GM04504 (cell line): ENCODE results near the gene PVALB.

Experiments used
- DNase-seq: peaks from one replicate; pipeline ENCODE4 v3.0.0-alpha.2; 2012; ENCODE audit warnings: low read depth

PVALB gene

DNA sequence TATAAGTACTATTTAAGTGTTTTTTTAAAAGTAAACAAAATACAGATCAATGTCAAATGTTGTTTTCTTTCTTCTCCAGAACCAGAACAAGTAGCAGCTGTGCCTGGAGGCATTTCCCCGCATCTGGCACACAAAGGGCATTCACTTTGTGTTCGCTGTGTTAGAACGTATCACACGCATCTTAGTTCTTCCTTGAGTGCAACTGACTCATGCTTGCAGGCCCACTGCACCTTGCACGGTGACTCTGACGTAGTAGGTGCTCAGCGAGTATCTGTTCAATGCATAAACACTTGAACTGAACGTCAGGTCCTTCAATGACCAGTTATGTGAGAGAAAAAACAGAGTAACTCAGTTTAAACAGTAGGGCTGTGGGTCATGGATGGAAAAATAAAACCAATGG, 44.4 kb downstream of the PVALB start:
- no peak for DNase-seq

DNA sequence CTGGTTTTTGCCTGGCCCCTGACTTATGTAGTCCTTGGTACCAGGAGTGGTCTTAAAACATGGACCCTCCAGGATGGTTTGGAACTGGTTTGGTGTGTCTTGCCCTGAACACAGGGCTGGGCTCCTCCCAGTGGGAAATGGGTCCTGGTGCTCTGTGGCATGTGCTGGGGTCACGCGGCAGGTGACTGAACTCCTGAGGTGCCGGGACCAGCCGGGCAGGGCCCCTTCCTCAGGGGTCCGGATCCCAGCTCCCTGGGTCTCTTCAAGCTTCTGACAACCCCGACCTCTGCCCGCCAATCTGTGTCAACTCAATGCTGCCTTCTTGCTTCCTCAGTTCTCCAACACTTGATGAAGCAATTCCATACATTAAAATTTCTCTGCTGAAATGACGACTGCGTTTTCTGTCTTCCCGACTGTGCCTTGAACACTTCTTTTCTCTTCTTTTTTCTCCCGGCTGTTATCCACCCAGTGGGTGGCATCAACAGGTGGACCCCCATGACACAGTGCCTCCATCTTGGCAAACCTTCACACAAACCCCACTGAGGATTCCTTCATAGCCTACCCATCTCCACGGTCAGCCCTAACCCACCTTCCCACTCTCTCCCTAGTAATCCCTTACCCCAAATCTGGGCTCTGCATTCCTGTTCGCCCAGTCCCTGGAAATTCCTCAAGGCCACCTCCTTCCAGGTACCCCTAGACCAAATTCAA, 45.3 kb downstream of the PVALB start:
- no peak for DNase-seq

DNA sequence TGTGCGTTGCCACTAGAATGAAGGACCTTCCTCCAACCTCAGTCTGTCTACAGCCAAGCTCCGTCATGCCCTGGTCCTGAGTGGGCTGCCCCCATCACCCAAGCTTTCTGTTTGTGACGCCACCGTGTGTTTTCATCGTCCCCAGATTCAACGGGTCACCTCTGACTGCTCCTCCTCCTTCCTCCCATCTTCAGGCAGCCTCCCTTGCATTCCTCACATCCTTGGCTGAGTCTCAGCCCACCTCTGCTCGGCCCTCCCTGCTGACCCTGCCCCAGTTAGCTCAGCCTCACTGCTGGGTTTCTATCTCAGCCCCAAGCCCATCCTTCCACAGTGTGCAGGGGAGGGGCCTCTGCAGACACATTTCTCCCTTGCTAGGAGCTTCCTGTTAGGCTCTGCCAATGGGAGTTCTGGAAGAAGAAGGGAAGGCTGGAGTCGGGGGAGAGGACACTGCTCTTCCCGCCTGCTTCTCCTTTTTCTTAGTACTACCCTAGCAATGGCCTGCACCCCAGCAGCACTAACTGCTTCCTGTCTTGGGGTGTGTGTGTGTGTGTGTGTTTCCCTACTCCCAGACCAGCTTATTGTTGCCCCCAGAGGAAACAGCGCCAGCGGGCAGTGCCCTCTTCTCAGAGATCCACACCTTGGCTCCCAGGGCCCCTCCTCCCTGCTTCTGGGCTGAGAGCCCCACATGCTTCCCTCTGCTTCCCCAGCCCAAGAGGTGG, 46.2 kb downstream of the PVALB start:
- no peak for DNase-seq

DNA sequence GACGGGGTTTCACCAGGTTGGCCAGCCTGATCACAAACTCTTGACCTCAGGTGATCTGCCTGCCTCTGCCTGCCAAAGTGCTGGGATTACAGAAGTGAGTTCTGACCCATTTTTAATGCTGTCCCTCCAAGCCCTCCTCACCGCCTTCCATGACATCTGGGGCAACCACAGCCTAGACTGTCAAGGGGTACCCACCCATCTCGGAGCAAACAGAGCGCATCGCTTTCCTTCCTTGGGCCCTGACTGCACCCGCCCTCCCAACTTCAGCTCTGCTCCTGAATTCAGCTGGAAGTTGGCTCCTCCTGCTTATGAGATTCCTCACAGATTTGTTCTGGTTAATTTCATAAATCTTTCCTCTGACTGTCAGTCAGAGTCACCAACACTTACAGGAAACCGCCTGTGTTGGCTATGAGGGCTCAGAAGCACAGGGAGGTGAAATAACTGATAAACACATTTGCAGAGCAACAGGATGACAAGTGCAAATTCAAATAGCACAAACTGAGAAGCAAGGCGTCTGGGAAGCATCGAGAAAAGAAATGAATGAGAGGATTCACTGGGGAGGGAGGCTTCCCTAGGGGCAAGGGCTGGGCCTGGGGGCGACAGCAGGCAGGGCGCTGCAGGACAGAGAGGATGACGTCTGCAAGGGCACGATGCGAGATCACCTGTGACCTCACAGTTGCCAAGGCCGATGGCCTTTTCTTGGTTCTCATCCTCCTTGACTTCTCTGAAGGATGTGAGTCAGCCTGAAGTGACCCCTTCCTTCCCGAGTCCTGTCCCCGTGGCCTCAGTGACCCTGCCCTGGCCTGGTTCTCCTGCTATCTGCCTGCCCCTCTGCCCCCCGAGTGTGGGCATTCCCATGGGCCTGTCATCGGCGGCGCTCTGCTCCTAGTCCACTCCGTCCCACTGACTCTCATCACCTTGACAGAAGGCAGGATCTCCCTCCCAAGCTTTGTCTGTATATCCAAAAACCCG, 47.0 kb downstream of the PVALB start:
- no peak for DNase-seq

DNA sequence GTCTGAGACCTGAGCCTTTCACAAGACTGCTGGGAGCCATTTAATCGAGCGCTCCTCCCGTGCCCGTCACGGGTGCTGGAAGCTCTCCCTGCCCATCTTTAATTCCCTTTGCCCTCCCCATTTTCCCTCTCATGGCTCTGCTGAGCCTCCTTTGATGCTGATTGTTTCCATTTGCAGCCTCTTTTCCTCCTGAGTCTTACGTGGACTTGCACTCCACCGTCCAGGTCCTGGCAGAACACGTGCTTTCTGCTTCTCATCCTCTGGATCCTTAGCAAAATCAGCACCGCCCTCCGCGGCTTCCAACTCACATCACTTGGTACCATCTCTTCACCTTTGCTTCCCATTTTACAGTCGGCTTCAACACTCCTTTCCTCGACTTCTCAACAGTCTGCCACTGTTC, 48.2 kb downstream of the PVALB start:
- DNase-seq, result no peak

DNA sequence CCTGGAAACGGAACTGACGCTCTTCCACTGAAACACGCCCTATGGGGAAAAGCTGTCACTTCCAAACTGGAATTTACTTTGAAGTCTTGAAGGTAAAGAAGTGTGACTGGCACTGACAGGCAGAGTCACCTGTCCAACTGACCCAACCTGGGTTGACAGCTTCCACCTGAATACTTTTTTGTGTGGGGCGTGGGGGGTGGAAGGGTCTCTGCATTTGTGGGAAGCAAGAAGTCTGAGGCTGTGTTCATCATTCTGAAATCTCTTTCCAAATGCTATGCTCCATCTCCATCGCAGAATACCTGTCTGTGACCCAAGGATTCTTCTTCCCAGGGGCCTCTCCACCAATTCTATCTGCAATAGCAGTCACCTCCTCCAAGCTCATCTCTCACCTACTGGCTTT, 48.7 kb downstream of the PVALB start:
- DNase-seq, result no peak

DNA sequence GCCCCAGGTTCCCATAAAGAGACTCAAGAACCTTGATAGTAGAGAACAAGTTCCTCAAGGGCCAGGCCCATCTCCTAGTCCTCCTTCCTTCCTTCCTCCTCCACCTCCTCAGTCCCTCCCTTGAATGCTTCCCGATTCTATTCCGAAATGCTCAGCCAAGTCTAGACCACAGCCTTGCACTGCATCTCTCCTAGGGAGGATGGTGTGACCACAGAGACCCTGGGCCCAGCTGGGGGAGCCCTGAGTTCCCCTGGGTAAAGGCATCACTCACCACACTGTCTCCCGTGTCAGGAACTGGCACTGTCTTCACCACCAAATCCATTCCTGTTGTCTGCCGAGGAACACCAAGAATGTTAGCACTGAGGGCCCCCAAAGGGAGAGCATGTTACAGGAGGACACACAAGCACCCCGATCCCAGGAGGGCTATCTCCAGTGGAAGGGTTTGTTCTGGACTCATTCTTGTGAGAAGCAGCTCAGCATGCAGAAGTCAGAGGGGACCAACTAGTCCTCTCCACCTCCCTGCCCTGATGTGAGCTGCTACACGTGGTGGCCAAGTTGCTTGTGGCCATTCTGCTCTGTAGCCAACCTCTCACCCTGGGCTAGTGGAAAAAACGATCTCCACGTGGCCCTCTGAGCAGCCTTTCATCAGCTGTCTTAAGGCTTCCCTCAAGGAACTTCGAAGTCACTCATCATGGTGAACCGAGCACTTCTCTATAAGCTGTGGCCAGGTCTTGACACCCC, 49.6 kb downstream of the PVALB start:
- DNase-seq, result no peak

DNA sequence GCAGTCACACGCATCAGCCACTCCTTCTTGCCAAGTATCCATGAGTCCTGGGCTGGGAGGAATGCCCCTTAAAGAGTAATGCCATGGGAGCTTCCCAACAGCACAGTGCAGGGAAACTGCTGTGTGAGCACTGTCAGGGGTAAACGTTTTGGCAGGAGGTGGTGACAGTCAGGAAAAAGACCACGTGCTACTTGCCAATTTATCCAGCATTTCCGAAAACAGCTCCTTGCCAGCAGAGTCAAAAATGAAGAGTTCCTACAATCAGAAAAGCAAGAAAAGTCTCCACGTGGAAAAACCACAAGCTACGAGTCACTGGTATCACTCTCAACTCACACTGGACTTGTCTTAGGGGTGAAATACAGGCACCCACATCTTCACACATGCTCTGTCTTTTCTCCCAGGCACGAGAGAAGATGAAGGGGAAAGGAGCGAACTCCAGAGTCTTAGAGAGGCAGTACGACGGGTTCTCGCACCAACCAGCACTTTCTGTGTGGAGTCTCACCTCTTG, 50.8 kb downstream of the PVALB start:
- DNase-seq, result peak; percentile 24

DNA sequence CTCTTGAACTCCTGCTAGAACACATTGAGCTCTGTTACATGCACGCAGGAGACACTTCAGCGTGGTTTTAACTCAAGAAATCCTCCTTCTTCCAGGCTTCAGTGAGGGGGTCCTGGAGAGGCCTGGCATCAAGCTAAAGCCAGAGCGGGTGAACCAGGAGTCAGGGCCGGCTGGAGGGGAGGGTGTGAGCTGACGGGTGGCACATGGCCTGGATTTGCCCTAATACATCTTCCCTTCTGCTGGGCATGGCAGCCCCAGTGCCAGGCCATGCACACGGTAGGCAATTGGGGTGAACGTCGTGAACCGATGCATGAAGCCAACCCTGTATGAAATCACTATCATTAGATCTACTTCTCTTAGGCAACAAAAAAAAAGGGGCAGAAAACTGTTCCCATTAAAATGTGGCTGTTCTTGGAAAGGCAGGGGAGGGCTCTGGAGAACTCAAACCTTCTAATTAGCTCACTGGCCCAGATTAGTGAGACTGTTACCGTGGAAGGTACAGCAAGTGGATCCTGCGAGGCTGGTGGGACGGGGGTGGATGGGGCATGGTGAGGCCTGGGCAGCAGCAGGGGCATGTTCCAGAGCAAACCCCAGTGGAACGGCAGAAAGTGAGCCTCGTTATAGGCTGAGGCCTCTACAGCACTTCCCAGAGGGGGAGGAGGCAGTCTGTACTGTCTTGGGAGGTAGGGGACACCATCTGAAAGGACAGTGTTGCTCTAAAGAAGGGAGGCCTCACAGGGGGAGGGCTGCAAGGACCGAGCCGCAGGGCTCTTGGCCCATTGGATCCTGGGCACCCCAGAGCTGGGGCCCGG, 51.5 kb downstream of the PVALB start:
- DNase-seq, result no peak

DNA sequence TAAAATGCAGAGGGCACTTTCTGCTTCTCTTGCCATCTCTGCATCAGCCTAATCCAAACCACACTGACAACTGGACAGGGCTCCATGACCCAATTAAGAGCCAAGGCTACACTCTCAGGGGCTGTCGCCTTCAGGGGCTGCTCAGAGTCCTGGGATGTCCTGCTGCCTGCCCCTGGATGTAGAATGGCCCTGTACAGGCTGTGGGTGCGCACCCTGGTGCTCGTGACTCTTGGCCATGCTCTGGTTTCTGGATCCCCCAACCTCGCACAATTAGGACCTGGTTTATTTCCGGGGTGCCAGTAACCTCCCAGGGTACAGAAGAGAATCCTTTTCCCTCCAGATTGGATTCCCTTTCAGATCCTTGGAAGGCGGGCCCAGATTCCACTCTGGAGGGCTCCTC, 52.2 kb downstream of the PVALB start:
- no peak for DNase-seq

DNA sequence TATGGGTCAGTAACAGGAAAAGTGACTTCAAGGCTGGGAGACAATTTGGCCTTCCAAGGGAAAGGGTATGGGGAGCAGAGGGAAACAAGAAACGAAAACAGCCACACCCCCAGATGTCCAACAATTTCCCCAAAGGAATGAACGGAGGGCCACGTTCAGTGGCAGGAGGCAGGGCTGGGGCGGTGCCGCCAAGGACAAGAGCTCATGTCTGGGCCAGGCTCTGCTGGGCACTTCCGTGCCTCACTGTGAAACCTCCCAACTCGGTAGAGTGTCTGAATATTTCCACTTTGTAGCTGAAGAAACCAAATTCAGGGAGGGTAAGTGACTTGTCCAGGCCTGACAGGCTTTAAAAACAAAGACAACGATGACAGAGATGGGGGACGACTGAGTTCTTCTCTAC, 52.8 kb downstream of the PVALB start:
- no peak for DNase-seq

DNA sequence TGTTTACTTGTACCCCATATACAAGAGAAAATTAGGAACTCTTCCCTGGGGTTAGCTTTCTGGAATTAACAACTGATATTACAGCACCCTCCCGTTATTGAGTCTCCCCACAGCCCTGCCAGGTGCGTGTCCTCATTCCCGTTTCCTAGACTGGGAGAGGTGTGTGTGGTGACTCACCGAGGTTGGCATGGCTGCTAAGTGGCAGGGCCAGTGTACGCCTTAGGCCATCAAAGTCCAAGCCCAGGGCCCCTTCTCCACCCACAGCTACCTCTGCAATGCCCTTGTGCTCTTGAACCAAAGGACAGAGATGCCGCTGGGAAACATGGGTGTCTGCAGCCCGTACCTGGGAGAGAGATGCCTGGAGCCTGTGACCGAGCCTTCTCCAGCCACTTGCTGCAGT, 53.3 kb downstream of the PVALB start:
- DNase-seq, result no peak

DNA sequence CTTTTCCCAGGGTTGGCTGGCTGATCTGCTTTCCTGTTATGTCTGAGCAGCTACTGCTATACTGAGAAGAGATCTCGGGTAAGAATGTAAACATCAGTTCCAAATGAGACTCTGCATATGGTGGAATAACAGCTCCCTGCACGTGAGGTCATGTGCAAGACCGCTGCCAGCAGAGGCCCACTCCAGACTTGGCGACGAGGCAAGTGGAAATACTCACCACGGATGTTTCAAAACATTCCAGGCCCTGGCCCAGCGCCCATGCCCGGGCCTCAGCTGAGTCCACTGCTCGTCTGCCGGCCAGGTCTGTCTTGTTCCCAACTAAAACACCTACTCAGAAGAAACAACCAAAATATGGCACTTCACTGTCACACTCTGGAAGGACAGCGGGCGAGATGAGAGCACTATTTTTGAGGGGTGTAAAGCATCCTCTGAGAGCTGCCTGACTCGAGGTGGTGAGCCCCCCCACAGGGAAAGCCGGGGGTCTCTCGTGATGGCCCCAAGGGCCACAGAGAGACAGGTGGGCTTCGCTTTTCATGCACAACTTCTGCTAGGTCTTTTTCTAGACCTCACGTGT, 54.1 kb downstream of the PVALB start:
- peak; percentile 35 for DNase-seq

DNA sequence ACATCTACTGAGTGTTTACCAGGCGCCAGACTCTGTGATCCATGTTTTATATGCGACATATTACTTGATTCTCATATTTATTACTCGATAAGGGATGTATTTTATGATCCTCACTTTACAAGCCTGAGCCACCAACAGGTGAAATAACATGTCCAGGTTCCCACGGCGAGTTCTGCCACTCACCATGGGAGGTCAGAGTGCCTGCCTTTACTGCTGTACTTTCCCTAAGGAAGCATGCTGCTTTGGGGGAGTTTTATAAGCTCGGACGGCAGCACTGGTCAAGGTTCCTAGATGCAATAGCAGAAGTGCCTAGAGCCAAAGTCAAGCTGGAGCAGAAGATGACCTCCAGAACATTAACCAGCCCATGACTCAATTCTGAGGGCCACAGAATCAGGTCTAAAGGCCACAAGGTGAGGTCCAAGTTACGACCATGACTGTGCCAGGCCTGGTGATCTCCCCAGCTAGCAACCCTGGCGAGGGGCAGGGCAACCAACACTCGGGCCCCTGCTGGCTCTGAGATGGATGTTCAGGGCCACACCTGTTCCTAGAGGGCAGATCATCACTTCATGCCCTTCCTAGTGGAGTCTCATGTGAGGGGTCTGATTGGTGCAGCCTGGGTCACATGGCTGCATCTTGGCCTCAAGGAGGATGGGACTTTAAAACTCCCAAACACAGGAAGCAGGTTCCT, 55.1 kb downstream of the PVALB start:
- DNase-seq, result no peak

DNA sequence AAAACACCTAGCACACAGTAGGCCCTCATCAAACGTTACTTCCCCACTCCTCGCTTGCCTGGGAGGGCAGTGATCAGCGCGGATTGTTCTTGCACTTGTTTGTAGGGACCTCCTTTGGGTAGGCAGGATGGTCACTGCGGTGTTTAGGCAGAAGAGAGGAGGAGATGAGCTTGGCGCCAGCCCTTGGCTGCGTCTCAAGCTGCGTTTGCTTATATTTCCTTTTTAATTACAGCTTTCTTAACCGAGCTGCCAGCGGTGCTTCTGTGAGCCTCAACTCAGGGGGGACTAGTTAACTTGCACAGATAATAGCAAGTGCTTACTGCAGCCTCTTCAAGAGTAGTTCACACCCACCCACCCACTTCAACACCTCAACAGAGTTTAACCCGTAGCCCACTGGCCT, 56.0 kb downstream of the PVALB start:
- DNase-seq, result no peak

DNA sequence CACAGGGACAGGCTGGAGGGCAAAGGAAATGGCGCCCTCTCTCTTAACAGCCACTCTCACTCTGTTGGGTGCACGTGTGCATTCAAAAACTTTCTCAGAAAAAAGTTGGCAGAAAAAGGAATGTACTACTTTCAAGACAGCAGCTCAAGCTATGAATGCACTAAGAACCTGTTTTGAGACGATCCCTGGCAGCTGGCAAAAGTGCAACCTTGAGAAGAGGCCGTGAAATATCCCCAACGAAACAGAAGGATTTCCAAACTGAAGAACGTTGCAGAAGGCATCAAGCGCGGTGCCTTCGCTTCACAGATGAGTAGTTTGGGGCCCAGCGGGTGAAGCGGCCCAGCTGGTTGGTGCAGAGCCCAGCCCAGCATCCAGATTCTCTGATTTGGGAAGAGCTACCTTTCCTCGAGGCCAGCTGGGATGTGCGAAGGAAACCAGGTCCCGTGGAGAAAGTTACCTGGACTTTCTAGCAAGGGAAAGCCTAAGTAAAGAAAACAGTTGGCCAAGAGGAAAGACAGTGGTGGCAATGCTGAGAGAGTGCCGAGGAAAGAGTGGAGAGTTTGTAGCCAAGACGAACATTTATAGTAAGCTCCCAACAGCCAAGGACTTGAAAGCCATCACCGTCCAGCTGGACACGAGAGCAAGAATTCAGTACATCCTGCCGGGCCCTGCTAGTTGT, 57.2 kb downstream of the PVALB start:
- DNase-seq, result no peak

DNA sequence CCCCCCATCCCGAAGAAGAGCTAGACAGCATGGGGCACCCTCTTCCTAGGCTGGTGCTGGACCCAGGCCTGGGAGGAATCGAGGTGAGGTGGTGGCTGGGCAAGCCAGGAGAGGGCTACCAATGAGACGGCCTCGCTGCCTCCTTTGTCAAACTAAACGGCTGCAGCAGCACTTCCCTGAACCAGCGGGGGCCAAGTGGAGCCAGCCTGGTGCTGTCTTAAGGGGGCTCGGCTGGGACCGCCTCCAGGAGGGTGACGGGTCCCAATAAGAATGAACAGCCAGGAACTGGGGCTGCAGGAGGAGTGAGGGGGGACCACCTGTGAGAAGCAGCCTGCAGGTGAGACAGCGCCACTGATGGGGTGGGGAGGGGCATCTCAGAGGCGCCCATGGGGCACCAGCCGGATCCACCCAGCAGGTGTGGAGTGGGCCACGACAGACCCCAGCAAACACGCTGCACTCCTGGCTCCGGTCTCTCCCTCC, 58.0 kb downstream of the PVALB start:
- DNase-seq, result no peak

DNA sequence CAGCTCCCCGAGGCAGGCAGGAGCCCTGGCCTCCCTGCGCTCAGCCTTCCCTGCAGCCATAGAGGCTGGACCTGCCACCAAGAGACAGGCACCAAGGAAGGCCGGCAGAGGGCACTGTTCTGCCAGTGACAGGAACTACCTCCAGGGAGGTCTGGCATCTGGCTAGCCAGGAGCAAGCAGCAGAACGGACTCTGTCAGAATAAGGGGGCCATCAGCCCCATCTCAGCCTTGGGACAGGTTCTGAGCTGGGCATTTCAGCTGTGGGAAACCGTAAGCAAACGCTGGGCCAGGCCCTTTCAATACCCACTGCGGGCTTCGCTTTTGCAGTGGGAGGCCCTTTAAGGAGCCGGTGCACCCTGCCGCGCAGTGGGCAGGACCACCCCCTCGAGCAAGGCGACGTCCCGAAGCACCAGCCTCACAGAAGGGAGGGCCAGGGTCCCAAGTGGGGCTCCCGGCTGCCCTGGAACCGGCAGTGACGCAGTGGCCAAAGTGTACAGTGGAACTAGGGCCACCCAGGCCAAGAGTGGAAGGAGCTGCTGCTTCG, 59.1 kb downstream of the PVALB start:
- peak; percentile 40 for DNase-seq
